ENCODE results near the gene POU2F1. TPM values are rescaled to one million over a fixed set of nuclear protein-coding genes. Genes with fewer than 3 reads are reported as not detected.
A peak's percentile ranks its signal among the peaks of the same experiment; 100 is the strongest.
"Not testable (repeated sequence)": the region's sequence is repeated elsewhere in the genome, so short reads cannot be mapped to it uniquely, and the experiment has no call there.

Gene POU2F1
- total RNA-seq, 1 donor from 2014 or later = 11.3 TPM

- no peak for DNase-seq (ENCODE audit: low spot score)
Measured at GRCh38 chr1:167231873-167232450, 11.3 kb downstream of the POU2F1 start.

GRCh38 chr1:167232801-167233200 lies 12.1 kb downstream of the POU2F1 start:
- no peak for DNase-seq (ENCODE audit: low spot score)

GRCh38 chr1:167233373-167233772 lies 12.7 kb downstream of the POU2F1 start:
- no peak for DNase-seq (ENCODE audit: low spot score)

GRCh38 chr1:167237000-167237399 lies 16.3 kb downstream of the POU2F1 start:
- no peak for DNase-seq (ENCODE audit: low spot score)

GRCh38 chr1:167238713-167239112 lies 18.0 kb downstream of the POU2F1 start:
- no peak for DNase-seq (ENCODE audit: low spot score)

GRCh38 chr1:167239257-167239656 lies 18.6 kb downstream of the POU2F1 start:
- no peak for DNase-seq (ENCODE audit: low spot score)

- no peak for DNase-seq (ENCODE audit: low spot score)
Measured at GRCh38 chr1:167244244-167244643, 23.6 kb downstream of the POU2F1 start.

- DNase-seq (ENCODE audit: low spot score) = not testable (repeated sequence)
Measured at GRCh38 chr1:167245168-167245567, 24.5 kb downstream of the POU2F1 start.

GRCh38 chr1:167246971-167247370 lies 26.3 kb downstream of the POU2F1 start:
- DNase-seq (ENCODE audit: low spot score) = no peak

GRCh38 chr1:167247754-167248153 lies 27.1 kb downstream of the POU2F1 start:
- DNase-seq (ENCODE audit: low spot score) = no peak

- peak; percentile 35 for DNase-seq (ENCODE audit: low spot score)
Measured at GRCh38 chr1:167248707-167249642, 28.3 kb downstream of the POU2F1 start.

GRCh38 chr1:167249702-167250101 lies 29.0 kb downstream of the POU2F1 start:
- no peak for DNase-seq (ENCODE audit: low spot score)

GRCh38 chr1:167250482-167250881 lies 29.8 kb downstream of the POU2F1 start:
- no peak for DNase-seq (ENCODE audit: low spot score)

- DNase-seq (ENCODE audit: low spot score) = peak; percentile 45
Measured at GRCh38 chr1:167251472-167251871, 30.8 kb downstream of the POU2F1 start.

- DNase-seq (ENCODE audit: low spot score) = no peak
Measured at GRCh38 chr1:167252986-167253385, 32.3 kb downstream of the POU2F1 start.

- DNase-seq (ENCODE audit: low spot score) = peak; percentile 49
Measured at GRCh38 chr1:167258858-167259257, 38.2 kb downstream of the POU2F1 start.

GRCh38 chr1:167262836-167263235 lies 42.1 kb downstream of the POU2F1 start:
- DNase-seq (ENCODE audit: low spot score) = no peak

GRCh38 chr1:167263344-167263743 lies 42.7 kb downstream of the POU2F1 start:
- no peak for DNase-seq (ENCODE audit: low spot score)

GRCh38 chr1:167263819-167264464 lies 43.3 kb downstream of the POU2F1 start:
- DNase-seq (ENCODE audit: low spot score) = peak; percentile 24

- DNase-seq (ENCODE audit: low spot score) = no peak
Measured at GRCh38 chr1:167266965-167267364, 46.3 kb downstream of the POU2F1 start.

- DNase-seq (ENCODE audit: low spot score) = no peak
Measured at GRCh38 chr1:167268347-167268787, 47.7 kb downstream of the POU2F1 start.

- peak; percentile 62 for DNase-seq (ENCODE audit: low spot score)
Measured at GRCh38 chr1:167270349-167271092, 49.8 kb downstream of the POU2F1 start.

Data from umbilical cord (tissue), 2 donors.